ENCODE results near the gene COL23A1.

- TF ChIP-seq PHF8 (IDR thresholded peaks at IDR 0.05; ENCODE audit: borderline replicate concordance, low read depth) (no peak), EP300 (IDR thresholded peaks at IDR 0.05) (no peak)
- TF ChIP-seq, protein P1, sequence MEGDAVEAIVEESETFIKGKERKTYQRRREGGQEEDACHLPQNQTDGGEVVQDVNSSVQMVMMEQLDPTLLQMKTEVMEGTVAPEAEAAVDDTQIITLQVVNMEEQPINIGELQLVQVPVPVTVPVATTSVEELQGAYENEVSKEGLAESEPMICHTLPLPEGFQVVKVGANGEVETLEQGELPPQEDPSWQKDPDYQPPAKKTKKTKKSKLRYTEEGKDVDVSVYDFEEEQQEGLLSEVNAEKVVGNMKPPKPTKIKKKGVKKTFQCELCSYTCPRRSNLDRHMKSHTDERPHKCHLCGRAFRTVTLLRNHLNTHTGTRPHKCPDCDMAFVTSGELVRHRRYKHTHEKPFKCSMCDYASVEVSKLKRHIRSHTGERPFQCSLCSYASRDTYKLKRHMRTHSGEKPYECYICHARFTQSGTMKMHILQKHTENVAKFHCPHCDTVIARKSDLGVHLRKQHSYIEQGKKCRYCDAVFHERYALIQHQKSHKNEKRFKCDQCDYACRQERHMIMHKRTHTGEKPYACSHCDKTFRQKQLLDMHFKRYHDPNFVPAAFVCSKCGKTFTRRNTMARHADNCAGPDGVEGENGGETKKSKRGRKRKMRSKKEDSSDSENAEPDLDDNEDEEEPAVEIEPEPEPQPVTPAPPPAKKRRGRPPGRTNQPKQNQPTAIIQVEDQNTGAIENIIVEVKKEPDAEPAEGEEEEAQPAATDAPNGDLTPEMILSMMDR (IDR thresholded peaks at IDR 0.05) = no peak
These were observed 190.5 kb downstream of the COL23A1 start for GRCh38 chr5:178399701-178400095.

All from A549 (cell line).